Gastroesophageal sphincter (tissue), 3 donors: ENCODE data around the gene SKP1.

Experiments used
- EP300 ChIP-seq: sonication (generic); formaldehyde crosslinking; IDR thresholded peaks from one replicate; pipeline ENCODE4 v1.6.1; 2017; ENCODE audit warnings: antibody characterized with exemption, mild to moderate bottlenecking
- POLR2A ChIP-seq, 2 donors: fragments of 450-650 bp; IDR thresholded peaks; one replicate each; pipeline ENCODE4 v1.6.1; 2017; ENCODE audit warnings: antibody characterized with exemption in 2 of 2, mild to moderate bottlenecking in 2 of 2, moderate library complexity in 1 of 2
- TF ChIP-seq, protein P1 (sequence below), 4 experiments: fragments of 200-600 bp in 2 of 4; fragments of 450-650 bp in 2 of 4; sonication (generic) in 1 of 4; IDR thresholded peaks; one replicate each; pipeline ENCODE4 v1.5.1; 2017 to 2019; ENCODE audit warnings: antibody characterized with exemption in 4 of 4, mild to moderate bottlenecking in 2 of 4, moderate library complexity in 2 of 4

GRCh38 chr5:134115806-134116175 lies 61.0 kb downstream of the SKP1 start:
- TF ChIP-seq, protein P1, sequence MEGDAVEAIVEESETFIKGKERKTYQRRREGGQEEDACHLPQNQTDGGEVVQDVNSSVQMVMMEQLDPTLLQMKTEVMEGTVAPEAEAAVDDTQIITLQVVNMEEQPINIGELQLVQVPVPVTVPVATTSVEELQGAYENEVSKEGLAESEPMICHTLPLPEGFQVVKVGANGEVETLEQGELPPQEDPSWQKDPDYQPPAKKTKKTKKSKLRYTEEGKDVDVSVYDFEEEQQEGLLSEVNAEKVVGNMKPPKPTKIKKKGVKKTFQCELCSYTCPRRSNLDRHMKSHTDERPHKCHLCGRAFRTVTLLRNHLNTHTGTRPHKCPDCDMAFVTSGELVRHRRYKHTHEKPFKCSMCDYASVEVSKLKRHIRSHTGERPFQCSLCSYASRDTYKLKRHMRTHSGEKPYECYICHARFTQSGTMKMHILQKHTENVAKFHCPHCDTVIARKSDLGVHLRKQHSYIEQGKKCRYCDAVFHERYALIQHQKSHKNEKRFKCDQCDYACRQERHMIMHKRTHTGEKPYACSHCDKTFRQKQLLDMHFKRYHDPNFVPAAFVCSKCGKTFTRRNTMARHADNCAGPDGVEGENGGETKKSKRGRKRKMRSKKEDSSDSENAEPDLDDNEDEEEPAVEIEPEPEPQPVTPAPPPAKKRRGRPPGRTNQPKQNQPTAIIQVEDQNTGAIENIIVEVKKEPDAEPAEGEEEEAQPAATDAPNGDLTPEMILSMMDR (IDR thresholded peaks at IDR 0.05), result no peak
- TF ChIP-seq POLR2A (IDR thresholded peaks at IDR 0.05) (no peak), EP300 (no peak)
